ENCODE data around the gene PKNOX2. TPM values are rescaled to one million over a fixed set of nuclear protein-coding genes. Genes with fewer than 3 reads are reported as not detected.

The PKNOX2 gene
- polyA plus RNA-seq, 1 donor: 3.6 TPM

DNA sequence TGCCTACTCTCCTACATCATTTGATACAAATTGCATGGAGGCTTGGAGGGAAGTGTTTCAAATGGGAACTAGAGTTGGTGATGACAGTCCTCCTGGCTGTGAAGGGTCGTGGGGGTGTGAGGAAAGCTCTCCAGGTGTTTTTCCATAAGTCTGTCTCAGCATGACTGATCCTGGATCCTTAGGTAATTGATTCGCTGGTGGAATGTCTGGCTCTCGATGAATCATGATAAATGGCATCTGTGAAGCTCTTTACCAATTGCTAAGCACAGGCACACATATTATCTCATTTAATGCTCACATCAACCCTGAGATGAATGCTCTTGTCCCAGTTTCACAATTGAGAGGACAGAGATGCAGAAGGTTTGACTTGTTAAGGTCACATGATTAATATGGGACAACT is 107.5 kb downstream of the PKNOX2 start:
- peaks cover 21% of the 10 kb centered on the region for H3K27me3 ChIP-seq (ENCODE audit: control insufficient read depth, insufficient read depth, low read length)
- WGBS (ENCODE audit: insufficient coverage, low lambda C conversion rate): 100% methylated on average over 2 of the region's 3 CpGs
- H3K27ac ChIP-seq (ENCODE audit: low read length): no peak overlapping the region
- no peak overlapping the region for H3K4me3 ChIP-seq (ENCODE audit: low read length)
- H3K36me3 ChIP-seq (ENCODE audit: control insufficient read depth, insufficient read depth, low read length): no peaks in the 10 kb centered on the region
- H3K9me3 ChIP-seq (ENCODE audit: control insufficient read depth, low read depth, low read length): no peaks in the 10 kb centered on the region
- DNase-seq: no peak
- no peaks in the 10 kb centered on the region for H3K4me1 ChIP-seq (ENCODE audit: control insufficient read depth, insufficient read depth, low read length)

DNA sequence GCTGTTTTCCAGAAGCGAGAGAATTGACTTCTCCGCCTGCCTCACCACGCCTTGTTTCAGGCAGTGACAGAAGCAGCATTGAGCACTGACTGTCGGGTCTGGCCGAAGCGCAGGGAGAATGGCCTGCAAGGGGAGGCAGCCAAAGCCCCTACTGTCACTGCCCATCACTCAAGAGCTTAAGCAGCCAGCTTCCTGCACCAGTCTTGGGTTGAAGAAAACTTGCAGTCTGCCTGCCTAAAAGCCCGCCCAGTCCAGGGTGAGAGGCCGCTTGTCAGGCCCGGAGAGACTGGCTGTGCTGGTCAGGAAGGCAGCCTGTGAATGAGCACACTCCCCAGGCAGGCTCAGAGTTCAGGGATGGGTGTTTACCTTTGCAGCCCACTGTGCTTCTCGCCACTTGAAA is 108.3 kb downstream of the PKNOX2 start:
- WGBS (ENCODE audit: insufficient coverage, low lambda C conversion rate): no CpG with 5 or more reads among the region's 10 CpGs
- no peaks in the 10 kb centered on the region for H3K4me1 ChIP-seq (ENCODE audit: control insufficient read depth, insufficient read depth, low read length)
- no peak for DNase-seq

DNA sequence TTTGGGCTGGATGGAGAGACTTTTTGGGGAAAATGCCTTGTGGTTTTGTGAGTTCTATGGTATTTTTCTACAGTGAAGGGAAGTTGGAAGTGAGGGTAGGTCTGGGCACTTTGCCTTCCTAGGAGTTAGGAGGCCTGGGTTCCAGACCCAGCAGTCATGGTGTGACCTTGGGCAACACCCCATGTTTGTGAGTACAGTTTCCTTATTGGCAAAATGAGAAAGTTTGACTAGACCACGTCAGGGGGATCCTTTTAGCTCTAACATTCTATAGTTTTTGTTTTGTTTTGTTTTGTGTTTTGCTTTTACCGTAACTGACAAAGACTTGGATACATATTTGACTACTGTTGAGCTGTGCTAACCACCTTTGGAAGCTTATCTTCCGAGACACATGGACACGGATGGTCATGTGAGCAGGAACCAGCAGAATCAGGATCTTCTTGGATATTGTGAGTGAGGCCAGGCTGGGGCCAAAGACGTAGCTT is 109.0 kb downstream of the PKNOX2 start:
- no peaks in the 10 kb centered on the region for H3K9me3 ChIP-seq (ENCODE audit: control insufficient read depth, low read depth, low read length)
- DNase-seq: no peak
- H3K4me1 ChIP-seq (ENCODE audit: control insufficient read depth, insufficient read depth, low read length): no peaks in the 10 kb centered on the region
- H3K36me3 ChIP-seq (ENCODE audit: control insufficient read depth, insufficient read depth, low read length): no peaks in the 10 kb centered on the region
- H3K27ac ChIP-seq (ENCODE audit: low read length): no peak overlapping the region
- WGBS (ENCODE audit: insufficient coverage, low lambda C conversion rate): 100% methylated on average over 1 of the region's 5 CpGs
- H3K27me3 ChIP-seq (ENCODE audit: control insufficient read depth, insufficient read depth, low read length): peaks cover 8% of the 10 kb centered on the region
- no peak overlapping the region for H3K4me3 ChIP-seq (ENCODE audit: low read length)

More for the DNA sequence above, 108.3 kb downstream of the PKNOX2 start:
- H3K27ac ChIP-seq (ENCODE audit: low read length): no peak overlapping the region
- H3K36me3 ChIP-seq (ENCODE audit: control insufficient read depth, insufficient read depth, low read length): no peaks in the 10 kb centered on the region
- H3K4me3 ChIP-seq (ENCODE audit: low read length): no peak overlapping the region
- no peaks in the 10 kb centered on the region for H3K9me3 ChIP-seq (ENCODE audit: control insufficient read depth, low read depth, low read length)
- peaks cover 15% of the 10 kb centered on the region for H3K27me3 ChIP-seq (ENCODE audit: control insufficient read depth, insufficient read depth, low read length)

DNA sequence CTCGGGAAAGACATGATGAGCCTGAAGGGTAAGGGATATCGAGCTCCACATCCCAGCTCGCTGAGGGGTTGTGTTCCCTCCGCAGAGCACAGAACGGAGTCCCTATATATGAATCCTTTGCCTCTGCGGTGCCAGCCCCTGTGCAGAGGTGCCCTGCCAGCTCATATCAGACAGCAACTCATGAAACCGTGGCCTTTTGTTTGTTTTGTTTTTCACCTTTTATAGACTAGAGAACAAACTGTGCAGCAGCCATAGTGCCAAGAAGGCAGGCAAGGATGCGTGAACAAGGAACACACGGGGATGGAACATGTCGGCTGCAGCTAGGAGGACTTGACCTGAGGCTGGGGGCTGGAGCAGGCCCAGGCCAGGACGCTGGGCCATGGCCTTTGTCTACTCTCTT is 109.8 kb downstream of the PKNOX2 start:
- no CpG with 5 or more reads among the region's 11 CpGs for WGBS (ENCODE audit: insufficient coverage, low lambda C conversion rate)
- peaks cover 8% of the 10 kb centered on the region for H3K27me3 ChIP-seq (ENCODE audit: control insufficient read depth, insufficient read depth, low read length)
- no peaks in the 10 kb centered on the region for H3K9me3 ChIP-seq (ENCODE audit: control insufficient read depth, low read depth, low read length)
- no peaks in the 10 kb centered on the region for H3K4me1 ChIP-seq (ENCODE audit: control insufficient read depth, insufficient read depth, low read length)
- H3K36me3 ChIP-seq (ENCODE audit: control insufficient read depth, insufficient read depth, low read length): no peaks in the 10 kb centered on the region
- no peak for DNase-seq
- H3K4me3 ChIP-seq (ENCODE audit: low read length): no peak overlapping the region
- H3K27ac ChIP-seq (ENCODE audit: low read length): no peak overlapping the region

DNA sequence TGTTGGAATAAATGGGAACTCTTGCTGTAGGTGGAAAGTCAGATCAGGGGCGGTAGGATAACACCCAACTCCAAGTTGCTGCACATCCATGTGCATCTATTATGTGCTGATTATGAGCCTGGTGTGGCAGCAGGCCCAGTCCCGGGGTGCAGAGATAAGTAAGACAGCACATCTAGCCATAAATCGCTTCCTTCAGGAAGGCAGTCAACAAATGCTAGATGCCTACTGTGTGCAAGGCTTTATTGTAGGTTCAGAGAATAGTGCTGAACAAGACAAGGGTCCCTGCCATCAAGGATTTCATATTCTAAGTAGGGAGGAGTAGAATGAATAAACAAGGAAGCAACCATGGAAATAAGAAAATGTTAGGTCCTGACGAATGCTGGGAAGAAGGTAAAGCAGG is 110.2 kb downstream of the PKNOX2 start:
- Histone ChIP-seq H3K36me3 (ENCODE audit: control insufficient read depth, insufficient read depth, low read length) (no peaks in the 10 kb centered on the region), H3K27me3 (ENCODE audit: control insufficient read depth, insufficient read depth, low read length) (peaks cover 8% of the 10 kb centered on the region), H3K4me1 (ENCODE audit: control insufficient read depth, insufficient read depth, low read length) (no peaks in the 10 kb centered on the region), H3K27ac (ENCODE audit: low read length) (no peak overlapping the region), H3K9me3 (ENCODE audit: control insufficient read depth, low read depth, low read length) (no peaks in the 10 kb centered on the region), H3K4me3 (ENCODE audit: low read length) (no peak overlapping the region)
- WGBS (ENCODE audit: insufficient coverage, low lambda C conversion rate): 80% methylated on average over 1 of the region's 4 CpGs
- DNase-seq: no peak

DNA sequence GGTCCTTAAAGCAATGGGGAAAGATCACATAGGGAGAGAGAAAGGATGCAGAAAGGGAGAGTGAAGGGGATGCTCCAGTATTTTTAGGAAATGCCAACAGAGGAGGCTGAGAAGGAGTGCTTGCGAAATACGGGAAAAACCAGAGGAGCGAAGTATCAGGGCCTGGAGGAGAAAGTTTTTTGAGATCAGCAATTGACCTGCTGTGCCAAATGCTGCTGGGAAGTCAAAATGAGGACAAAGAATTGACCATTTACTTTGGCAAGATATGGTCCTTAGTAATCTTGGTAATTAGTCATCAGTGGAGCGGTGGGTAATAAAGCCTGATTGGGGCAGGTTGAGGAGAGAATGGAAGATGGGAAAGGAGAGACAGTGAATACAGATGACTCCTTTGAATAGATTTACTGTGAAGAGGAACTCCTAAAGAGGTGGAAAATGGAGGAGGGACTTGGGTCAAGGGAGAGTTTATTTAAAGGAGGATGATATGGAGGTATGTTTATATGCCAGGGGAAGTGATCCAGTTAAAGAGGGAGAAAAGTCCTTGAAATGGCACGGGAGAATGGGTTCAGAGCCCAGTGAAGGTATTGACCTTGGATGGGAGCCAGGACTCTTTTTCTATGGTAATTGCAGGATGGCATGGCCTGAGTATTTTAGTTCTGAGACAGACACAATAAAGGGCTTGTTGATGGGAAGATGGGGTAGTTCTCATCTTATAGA is 111.5 kb downstream of the PKNOX2 start:
- no peaks in the 10 kb centered on the region for H3K9me3 ChIP-seq (ENCODE audit: control insufficient read depth, low read depth, low read length)
- no peak overlapping the region for H3K4me3 ChIP-seq (ENCODE audit: low read length)
- no peak for DNase-seq
- H3K4me1 ChIP-seq (ENCODE audit: control insufficient read depth, insufficient read depth, low read length): no peaks in the 10 kb centered on the region
- WGBS (ENCODE audit: insufficient coverage, low lambda C conversion rate): 92% methylated on average over 4 of the region's 5 CpGs
- H3K36me3 ChIP-seq (ENCODE audit: control insufficient read depth, insufficient read depth, low read length): no peaks in the 10 kb centered on the region
- peaks cover 8% of the 10 kb centered on the region for H3K27me3 ChIP-seq (ENCODE audit: control insufficient read depth, insufficient read depth, low read length)
- no peak overlapping the region for H3K27ac ChIP-seq (ENCODE audit: low read length)

DNA sequence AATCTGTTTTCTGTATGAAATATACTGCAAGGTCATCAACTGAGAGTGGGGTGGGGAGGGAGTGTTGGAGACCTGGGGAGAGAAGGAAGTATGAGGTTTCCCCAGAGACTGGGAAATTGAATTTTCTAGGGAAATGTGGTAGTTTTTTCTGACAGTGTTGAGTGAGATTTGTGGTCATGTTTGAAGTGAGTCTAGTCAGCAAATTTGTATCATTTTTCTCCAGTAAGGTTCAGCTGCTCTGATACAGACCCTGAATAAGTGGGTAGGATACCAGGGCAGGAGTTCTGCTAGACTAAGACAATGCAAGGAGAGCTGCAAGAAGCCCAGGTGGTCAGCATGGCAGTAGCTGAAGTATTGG is 112.0 kb downstream of the PKNOX2 start:
- no peaks in the 10 kb centered on the region for H3K4me1 ChIP-seq (ENCODE audit: control insufficient read depth, insufficient read depth, low read length)
- H3K27ac ChIP-seq (ENCODE audit: low read length): no peak overlapping the region
- no peaks in the 10 kb centered on the region for H3K36me3 ChIP-seq (ENCODE audit: control insufficient read depth, insufficient read depth, low read length)
- no peak overlapping the region for H3K4me3 ChIP-seq (ENCODE audit: low read length)
- H3K9me3 ChIP-seq (ENCODE audit: control insufficient read depth, low read depth, low read length): no peaks in the 10 kb centered on the region
- no peak for DNase-seq
- H3K27me3 ChIP-seq (ENCODE audit: control insufficient read depth, insufficient read depth, low read length): peaks cover 8% of the 10 kb centered on the region

DNA sequence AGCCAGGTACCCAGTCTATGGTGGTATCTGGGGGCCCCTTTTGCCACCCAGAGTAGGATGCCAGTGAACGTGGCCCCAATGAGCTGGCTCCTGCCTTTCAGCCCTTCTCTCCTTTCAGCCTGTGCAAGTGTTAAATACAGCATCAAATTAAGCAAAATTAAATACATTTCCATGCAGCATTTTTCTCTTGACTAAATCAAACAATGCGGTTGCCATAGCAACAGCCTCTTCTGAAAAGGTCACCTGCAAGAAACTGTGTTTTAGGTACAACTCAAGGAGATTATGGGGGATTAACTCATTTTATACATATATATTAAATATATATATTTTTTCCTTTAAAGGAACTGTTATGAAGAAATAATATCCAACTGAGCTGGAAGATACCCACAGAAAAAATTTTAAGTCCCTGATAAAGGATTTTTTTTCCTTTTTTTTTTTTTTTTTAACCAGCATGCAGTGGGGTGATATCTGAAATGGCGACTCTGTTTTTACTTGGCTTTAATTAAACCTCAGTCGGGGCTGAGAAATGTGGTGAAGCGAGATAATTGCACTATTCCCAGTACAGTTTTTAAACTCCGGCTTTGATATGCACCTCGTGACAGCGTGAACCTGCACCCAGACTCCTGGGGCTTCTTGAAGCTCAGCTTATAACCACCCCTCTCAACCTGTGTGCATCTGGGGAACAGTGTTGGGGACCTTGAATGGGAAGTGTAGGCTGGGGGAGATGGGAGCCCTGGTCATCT is 115.3 kb downstream of the PKNOX2 start:
- no CpG with 5 or more reads among the region's 8 CpGs for WGBS (ENCODE audit: insufficient coverage, low lambda C conversion rate)
- H3K27me3 ChIP-seq (ENCODE audit: control insufficient read depth, insufficient read depth, low read length): no peaks in the 10 kb centered on the region

DNA sequence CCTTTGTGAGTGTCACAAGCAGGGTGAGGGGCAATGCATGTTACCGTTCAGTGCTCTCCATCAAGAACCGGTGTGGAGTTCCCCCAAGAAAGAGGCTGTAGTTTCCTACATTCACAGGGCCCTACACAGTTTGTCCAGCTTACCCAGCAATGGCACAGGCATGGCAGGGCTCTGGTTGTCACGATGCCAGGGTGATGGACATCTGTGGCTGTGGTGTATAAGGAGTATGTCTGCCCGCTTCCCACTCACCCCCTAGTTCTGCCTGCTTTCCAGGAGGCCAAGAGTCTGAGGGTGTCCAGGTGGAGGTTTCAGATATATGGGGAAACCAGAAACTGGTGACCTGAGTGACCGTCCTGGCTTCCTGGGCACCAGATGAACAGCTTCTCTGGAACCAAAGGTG is 116.1 kb downstream of the PKNOX2 start:
- Histone ChIP-seq H3K9me3 (ENCODE audit: control insufficient read depth, low read depth, low read length) (no peaks in the 10 kb centered on the region), H3K36me3 (ENCODE audit: control insufficient read depth, insufficient read depth, low read length) (no peaks in the 10 kb centered on the region), H3K4me3 (ENCODE audit: low read length) (no peak overlapping the region), H3K4me1 (ENCODE audit: control insufficient read depth, insufficient read depth, low read length) (peaks cover 3% of the 10 kb centered on the region), H3K27me3 (ENCODE audit: control insufficient read depth, insufficient read depth, low read length) (no peaks in the 10 kb centered on the region), H3K27ac (ENCODE audit: low read length) (no peak overlapping the region)
- no CpG with 5 or more reads among the region's 5 CpGs for WGBS (ENCODE audit: insufficient coverage, low lambda C conversion rate)
- no peak for DNase-seq

More for the DNA sequence above, 115.3 kb downstream of the PKNOX2 start:
- H3K36me3 ChIP-seq (ENCODE audit: control insufficient read depth, insufficient read depth, low read length): no peaks in the 10 kb centered on the region
- no peaks in the 10 kb centered on the region for H3K9me3 ChIP-seq (ENCODE audit: control insufficient read depth, low read depth, low read length)
- peaks cover 3% of the 10 kb centered on the region for H3K4me1 ChIP-seq (ENCODE audit: control insufficient read depth, insufficient read depth, low read length)
- no peak overlapping the region for H3K27ac ChIP-seq (ENCODE audit: low read length)
- H3K4me3 ChIP-seq (ENCODE audit: low read length): no peak overlapping the region
- DNase-seq: no peak

DNA sequence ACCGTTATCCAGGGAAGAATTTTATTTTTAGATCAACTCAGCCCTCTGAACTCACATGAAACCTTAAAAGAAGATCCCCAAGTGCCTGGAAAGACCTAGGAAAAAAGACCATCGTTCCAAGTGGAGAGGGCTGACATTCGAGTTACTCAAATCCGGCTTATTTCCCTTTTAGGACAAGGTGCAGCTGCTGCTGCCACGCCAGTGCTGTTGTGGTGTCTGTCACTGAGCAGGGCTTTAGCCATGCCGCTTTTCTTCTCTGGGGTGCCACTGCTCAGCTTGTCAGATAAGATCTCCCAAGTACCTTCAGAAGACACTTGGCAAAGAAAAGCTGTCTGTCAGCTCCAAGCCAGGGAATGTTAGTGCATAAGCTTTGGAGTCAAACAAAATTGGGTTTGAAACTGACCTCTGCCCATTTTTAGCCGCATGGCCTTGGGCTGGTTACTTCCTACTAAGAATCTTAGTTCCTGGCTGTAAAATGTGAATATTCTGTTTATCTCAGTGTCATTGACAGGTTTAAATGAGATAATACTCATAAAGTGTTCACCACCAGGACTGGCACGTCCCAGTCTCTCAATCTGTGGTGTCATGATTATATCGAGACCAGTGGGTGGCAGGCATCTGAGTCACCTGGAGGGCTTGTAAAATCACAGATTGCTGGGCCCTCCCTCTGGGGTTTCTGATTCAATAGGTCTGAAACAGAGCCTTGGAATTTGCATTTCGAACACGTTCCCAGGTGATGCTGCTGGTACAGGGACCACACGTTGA is 117.5 kb downstream of the PKNOX2 start:
- Histone ChIP-seq H3K4me1 (ENCODE audit: control insufficient read depth, insufficient read depth, low read length) (peaks cover 3% of the 10 kb centered on the region), H3K27me3 (ENCODE audit: control insufficient read depth, insufficient read depth, low read length) (no peaks in the 10 kb centered on the region), H3K36me3 (ENCODE audit: control insufficient read depth, insufficient read depth, low read length) (no peaks in the 10 kb centered on the region), H3K27ac (ENCODE audit: low read length) (no peak overlapping the region), H3K4me3 (ENCODE audit: low read length) (no peak overlapping the region), H3K9me3 (ENCODE audit: control insufficient read depth, low read depth, low read length) (no peaks in the 10 kb centered on the region)
- WGBS (ENCODE audit: insufficient coverage, low lambda C conversion rate): 20% methylated on average over 1 of the region's 12 CpGs
- no peak for DNase-seq

Data from large intestine (tissue), 3 donors.